ENCODE results near the gene STYK1.

Gene STYK1

GRCh38 chr12:10705655-10706054, 31.8 kb upstream of the STYK1 start:
- DNase-seq (ENCODE audit: low spot score in 2 of 2) (no peak), ATAC-seq (no peak)
- no peak overlapping the region for H3K27ac Mint-ChIP-seq
- peaks cover 13% of the 10 kb centered on the region for H3K4me1 Mint-ChIP-seq
- no peaks in the 10 kb centered on the region for H3K9me3 Mint-ChIP-seq
- H3K4me3 Mint-ChIP-seq, result no peak overlapping the region
- H3K36me3 Mint-ChIP-seq, result peaks cover 97% of the 10 kb centered on the region

- DNase-seq (ENCODE audit: low spot score in 2 of 2) (no peak), ATAC-seq (no peak)
- Mint-ChIP-seq H3K4me1 (peaks cover 14% of the 10 kb centered on the region), H3K4me3 (peak overlapping the region; percentile 37), H3K27ac (peak overlapping the region; percentile 82), H3K36me3 (peaks cover 97% of the 10 kb centered on the region), H3K9me3 (no peaks in the 10 kb centered on the region)
Observed at GRCh38 chr12:10701843-10702242, 28.0 kb upstream of the STYK1 start.

- ATAC-seq, result peak; percentile 83
- Mint-ChIP-seq H3K27ac (peak overlapping the region; percentile 82), H3K4me1 (peaks cover 14% of the 10 kb centered on the region), H3K9me3 (no peaks in the 10 kb centered on the region), H3K4me3 (peak overlapping the region; percentile 37), H3K36me3 (peaks cover 96% of the 10 kb centered on the region)
- no peak for DNase-seq (ENCODE audit: low spot score in 2 of 2)
Observed at GRCh38 chr12:10701131-10701681, 27.4 kb upstream of the STYK1 start.

GRCh38 chr12:10700581-10700980, 26.7 kb upstream of the STYK1 start:
- ATAC-seq (no peak), DNase-seq (ENCODE audit: low spot score in 2 of 2) (no peak)
- Mint-ChIP-seq H3K4me1 (peaks cover 14% of the 10 kb centered on the region), H3K27ac (peak overlapping the region; percentile 82), H3K4me3 (no peak overlapping the region), H3K36me3 (peaks cover 90% of the 10 kb centered on the region), H3K9me3 (no peaks in the 10 kb centered on the region)

GRCh38 chr12:10697862-10698261, 24.0 kb upstream of the STYK1 start:
- Mint-ChIP-seq H3K36me3 (peaks cover 74% of the 10 kb centered on the region), H3K4me1 (peaks cover 14% of the 10 kb centered on the region), H3K4me3 (no peak overlapping the region), H3K27ac (no peak overlapping the region), H3K9me3 (no peaks in the 10 kb centered on the region)
- no peak for DNase-seq (ENCODE audit: low spot score in 2 of 2)
- ATAC-seq, result no peak

- Mint-ChIP-seq H3K36me3 (peaks cover 66% of the 10 kb centered on the region), H3K27ac (no peak overlapping the region), H3K4me1 (peaks cover 14% of the 10 kb centered on the region), H3K9me3 (no peaks in the 10 kb centered on the region), H3K4me3 (no peak overlapping the region)
- no peak for DNase-seq (ENCODE audit: low spot score in 2 of 2)
- no peak for ATAC-seq
Observed at GRCh38 chr12:10697156-10697555, 23.3 kb upstream of the STYK1 start.

- ATAC-seq (no peak), DNase-seq (ENCODE audit: low spot score in 2 of 2) (no peak)
- H3K4me3 Mint-ChIP-seq, result no peak overlapping the region
- H3K36me3 Mint-ChIP-seq, result peaks cover 8% of the 10 kb centered on the region
- H3K4me1 Mint-ChIP-seq, result no peaks in the 10 kb centered on the region
- no peak overlapping the region for H3K27ac Mint-ChIP-seq
- peaks cover 3% of the 10 kb centered on the region for H3K9me3 Mint-ChIP-seq
Observed at GRCh38 chr12:10690906-10691305, 17.1 kb upstream of the STYK1 start.

GRCh38 chr12:10689146-10689545, 15.3 kb upstream of the STYK1 start:
- Mint-ChIP-seq H3K36me3 (no peaks in the 10 kb centered on the region), H3K4me1 (no peaks in the 10 kb centered on the region), H3K4me3 (no peak overlapping the region), H3K9me3 (peaks cover 3% of the 10 kb centered on the region), H3K27ac (no peak overlapping the region)
- DNase-seq (ENCODE audit: low spot score in 2 of 2), result no peak
- ATAC-seq, result no peak

GRCh38 chr12:10688042-10688441, 14.2 kb upstream of the STYK1 start:
- H3K9me3 Mint-ChIP-seq, result peaks cover 3% of the 10 kb centered on the region
- no peak for ATAC-seq
- H3K4me3 Mint-ChIP-seq, result no peak overlapping the region
- H3K36me3 Mint-ChIP-seq, result no peaks in the 10 kb centered on the region
- H3K4me1 Mint-ChIP-seq, result no peaks in the 10 kb centered on the region
- H3K27ac Mint-ChIP-seq, result no peak overlapping the region
- no peak for DNase-seq (ENCODE audit: low spot score in 2 of 2)

GRCh38 chr12:10672231-10672868, 1.5 kb downstream of the STYK1 start:
- Mint-ChIP-seq H3K9me3 (no peaks in the 10 kb centered on the region), H3K27ac (peak overlapping the region; percentile 66), H3K36me3 (peaks cover 11% of the 10 kb centered on the region), H3K4me3 (peak overlapping the region; percentile 69), H3K4me1 (peaks cover 38% of the 10 kb centered on the region)
- peak; percentile 9 to 64 for DNase-seq (ENCODE audit: low spot score in 2 of 2)
- ATAC-seq, result peak; percentile 64

- ATAC-seq (no peak), DNase-seq (ENCODE audit: low spot score in 2 of 2) (no peak)
- no peak overlapping the region for H3K4me3 Mint-ChIP-seq
- H3K27ac Mint-ChIP-seq, result no peak overlapping the region
- H3K9me3 Mint-ChIP-seq, result no peaks in the 10 kb centered on the region
- H3K4me1 Mint-ChIP-seq, result peaks cover 38% of the 10 kb centered on the region
- peaks cover 7% of the 10 kb centered on the region for H3K36me3 Mint-ChIP-seq
Observed at GRCh38 chr12:10669533-10669932, 4.3 kb downstream of the STYK1 start.

GRCh38 chr12:10668526-10668925, 5.3 kb downstream of the STYK1 start:
- H3K9me3 Mint-ChIP-seq, result no peaks in the 10 kb centered on the region

GRCh38 chr12:10667581-10667980, 6.3 kb downstream of the STYK1 start:
- no peaks in the 10 kb centered on the region for H3K9me3 Mint-ChIP-seq
- H3K4me1 Mint-ChIP-seq, result peaks cover 20% of the 10 kb centered on the region
- no peaks in the 10 kb centered on the region for H3K36me3 Mint-ChIP-seq
- no peak for DNase-seq (ENCODE audit: low spot score in 2 of 2)
- no peak overlapping the region for H3K4me3 Mint-ChIP-seq
- ATAC-seq, result no peak
- no peak overlapping the region for H3K27ac Mint-ChIP-seq

More at GRCh38 chr12:10668526-10668925, 5.3 kb downstream of the STYK1 start:
- H3K27ac Mint-ChIP-seq, result no peak overlapping the region
- ATAC-seq, result no peak
- H3K4me3 Mint-ChIP-seq, result peak overlapping the region; percentile 54
- no peak for DNase-seq (ENCODE audit: low spot score in 2 of 2)
- H3K36me3 Mint-ChIP-seq, result no peaks in the 10 kb centered on the region
- peaks cover 28% of the 10 kb centered on the region for H3K4me1 Mint-ChIP-seq

GRCh38 chr12:10664499-10664898, 9.4 kb downstream of the STYK1 start:
- H3K4me1 Mint-ChIP-seq, result peaks cover 11% of the 10 kb centered on the region
- no peaks in the 10 kb centered on the region for H3K9me3 Mint-ChIP-seq
- H3K27ac Mint-ChIP-seq, result no peak overlapping the region
- no peaks in the 10 kb centered on the region for H3K36me3 Mint-ChIP-seq
- no peak overlapping the region for H3K4me3 Mint-ChIP-seq
- DNase-seq (ENCODE audit: low spot score in 2 of 2) (no peak), ATAC-seq (no peak)

GRCh38 chr12:10663869-10664268, 10.0 kb downstream of the STYK1 start:
- Mint-ChIP-seq H3K4me1 (peaks cover 7% of the 10 kb centered on the region), H3K27ac (no peak overlapping the region), H3K9me3 (no peaks in the 10 kb centered on the region), H3K36me3 (no peaks in the 10 kb centered on the region), H3K4me3 (no peak overlapping the region)
- DNase-seq (ENCODE audit: low spot score in 2 of 2), result no peak
- ATAC-seq, result no peak

GRCh38 chr12:10661338-10661737, 12.5 kb downstream of the STYK1 start:
- DNase-seq (ENCODE audit: low spot score in 2 of 2) (no peak), ATAC-seq (no peak)
- H3K9me3 Mint-ChIP-seq, result no peaks in the 10 kb centered on the region
- no peaks in the 10 kb centered on the region for H3K4me1 Mint-ChIP-seq
- no peaks in the 10 kb centered on the region for H3K36me3 Mint-ChIP-seq
- no peak overlapping the region for H3K4me3 Mint-ChIP-seq
- no peak overlapping the region for H3K27ac Mint-ChIP-seq

All from stimulated activated effector memory CD8-positive, alpha-beta T cell treated with anti-CD3 and anti-CD28 coated beads, Interleukin-12 subunit alpha, Interleukin-12 subunit beta, amount 100 ng/mL, for 72 hours (primary cell).